K562 treated with DMSO at 1 percent for 24 hours (cell line): Measurements from ENCODE around the gene TAS2R38. TPM values are rescaled to one million over a fixed set of nuclear protein-coding genes. Genes with fewer than 3 reads are reported as not detected.

Experiments
- total RNA-seq: library from RNA; unstranded; fragments of 300-600 nt; gene quantifications from 2 replicates; pipeline ENCODE4 v1.2.3, GENCODE V29; 2022; ENCODE audit warnings: low read depth; ENCODE audit not compliant: insufficient read depth

Gene TAS2R38
- not detected in 2 replicates for total RNA-seq

GRCh38 chr7:141973673-141974072, at the start of gene TAS2R38:
TAS2R38 (minus strand) TSS chr7:141973773; CDS start chr7:141973689, 84 bp downstream.

GRCh38 chr7:141946796-141947195, 26.8 kb downstream of the TAS2R38 start, which contains the start of gene CLEC5A:
CLEC5A (minus strand) TSS chr7:141946974; CDS start chr7:141946292, 682 bp downstream.

Other genes starting within 250 kb of the TAS2R38 start
- 233 and 272 TPM in 2 replicates for gene SSBP1, start 235.4 kb downstream of the TAS2R38 start, total RNA-seq
- gene TAS2R3, start 209.7 kb downstream of the TAS2R38 start, total RNA-seq = not detected in 2 replicates
- gene TAS2R4, start 197.1 kb downstream of the TAS2R38 start, total RNA-seq = 0.10 TPM in 1 of 2 replicates, not detected in the other
- gene TAS2R5, start 183.6 kb downstream of the TAS2R38 start, total RNA-seq = 0.64 TPM in 1 of 2 replicates, not detected in the other
- gene PRSS37, start 132.3 kb downstream of the TAS2R38 start, total RNA-seq = not detected in 2 replicates
- gene OR9A4, start 57.4 kb downstream of the TAS2R38 start, total RNA-seq = not detected in 2 replicates
- gene CLEC5A, start 26.8 kb downstream of the TAS2R38 start, total RNA-seq = not detected in 2 replicates
- gene MGAM, start 22.1 kb upstream of the TAS2R38 start, total RNA-seq = 0.12 and 0.17 TPM in 2 replicates
- gene MGAM2, start 137.9 kb upstream of the TAS2R38 start, total RNA-seq = 0.07 TPM in 1 of 2 replicates, not detected in the other